AG04449 (cell line): ENCODE measurements around the gene QRICH1.

Source experiments
- CTCF ChIA-PET: fragments of 350-600 bp; formaldehyde crosslinking; extraction: SDS; loops from one replicate; lab custom pipeline; 2021; ENCODE audit warnings: antibody characterized with exemption; lab: Yijun Ruan, JAX
- POLR2A ChIA-PET: fragments of 400-600, 350-600 bp; formaldehyde crosslinking; extraction: SDS; loops from one replicate; lab custom pipeline; 2020; ENCODE audit warnings: antibody characterized with exemption, inconsistent platforms; lab: Yijun Ruan, JAX
- DNase-seq: peaks from one replicate; pipeline ENCODE4 v3.0.0-alpha.2; 2010; ENCODE audit warnings: low read depth, low spot score
- H3K4me3 ChIP-seq: 2 replicates; pipeline ENCODE4 v1.5.1; 2011; ENCODE audit warnings: low read depth, mild to moderate bottlenecking, control low read depth, low read length
- CTCF ChIP-seq: IDR thresholded peaks from one replicate; pipeline ENCODE4 v1.5.1; 2011; ENCODE audit warnings: mild to moderate bottlenecking, moderate library complexity, low read length, control low read depth, inconsistent platforms; ENCODE audit not compliant: insufficient read depth; ENCODE audit errors: missing control alignments

QRICH1 gene

GRCh38 chr3:49093853-49094767, at the start of gene QRICH1:
Gene QRICH1, minus strand, starts transcription at chr3:49094071. Its CDS starts 17,054 bp downstream, at chr3:49077017.
- POLR2A ChIA-PET: interaction anchor here (0.5 to 3.7 kb wide), 18 partner anchors 8 to 105 kb away, joined by 3 to 31 read pairs (median 6); partner anchors contain the start of genes IMPDH2, KLHDC8B, LAMB2 and NDUFAF3

DNA sequence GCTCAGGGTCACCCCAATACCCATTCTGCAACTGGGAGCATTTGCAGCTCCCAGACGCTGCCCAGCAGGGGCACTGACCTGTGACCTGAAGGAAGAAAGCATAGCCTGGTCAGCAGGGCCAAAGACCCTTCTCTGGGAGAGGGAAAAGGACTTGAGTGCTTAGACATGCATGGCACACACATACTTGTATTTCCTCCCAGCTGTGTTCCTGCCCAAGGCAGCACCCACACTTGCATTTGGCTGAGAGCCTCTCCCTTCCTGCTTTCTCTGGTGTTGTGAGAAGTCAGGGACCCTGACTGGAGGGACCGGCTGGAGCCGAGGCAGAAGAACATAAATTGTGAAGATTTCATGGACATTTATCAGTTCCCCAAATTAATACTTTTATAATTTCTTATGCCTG, 46.2 kb upstream of the QRICH1 start:
- CTCF ChIA-PET: interaction anchor here (2.3 kb wide), 1 partner anchor 30 kb away, joined by 6 read pairs; no protein-coding TSS in a partner anchor
- TF ChIP-seq CTCF: no peak
- no peak overlapping the region for H3K4me3 ChIP-seq
- DNase-seq: no peak
- POLR2A ChIA-PET: no interaction called here

More at GRCh38 chr3:49093853-49094767, at the start of gene QRICH1:
- peak; percentile 70 for TF ChIP-seq CTCF
- CTCF ChIA-PET: interaction anchor here (0.8 to 4.2 kb wide), 14 partner anchors 8 to 459 kb away, joined by 3 to 25 read pairs (median 4); partner anchors contain the start of genes NDUFAF3, QARS1 and SLC26A6
- peak within 1 kb of the TSS; percentile 89 for H3K4me3 ChIP-seq
- peak; percentile 87 for DNase-seq

GRCh38 chr3:49135499-49135898, 41.6 kb upstream of the QRICH1 start:
- no peak for TF ChIP-seq CTCF
- ChIA-PET CTCF (interaction anchor here (0.9 to 1.0 kb wide), 2 partner anchors 36 to 314 kb away, joined by 3 read pairs; partner anchors contain the start of gene KLHDC8B), POLR2A (no interaction called here)
- DNase-seq: no peak
- H3K4me3 ChIP-seq: no peak overlapping the region

GRCh38 chr3:49134471-49135265, 40.8 kb upstream of the QRICH1 start:
- no peak for TF ChIP-seq CTCF
- H3K4me3 ChIP-seq: no peak overlapping the region; the same call in 1 of the 2 replicates
- DNase-seq: no peak
- ChIA-PET POLR2A (no interaction called here), CTCF (no interaction called here)

GRCh38 chr3:49133226-49133951, 39.5 kb upstream of the QRICH1 start:
- ChIA-PET CTCF (interaction anchor here (0.9 to 1.7 kb wide), 4 partner anchors 12 to 41 kb away, joined by 3 to 7 read pairs (median 4); partner anchors contain the start of genes KLHDC8B and QRICH1), POLR2A (interaction anchor here (0.5 to 2.6 kb wide), 8 partner anchors 8 to 116 kb away, joined by 3 to 31 read pairs (median 5); partner anchors contain the start of genes KLHDC8B, NDUFAF3, QRICH1 and USP19)
- DNase-seq: peak; percentile 59
- no peak for TF ChIP-seq CTCF
- H3K4me3 ChIP-seq: peak overlapping the region; percentile 95
